IMR-90 (cell line): Measurements from ENCODE around the gene CLDN6.

Experiments
- CEBPB ChIP-seq: IDR thresholded peaks from 2 replicates; pipeline ENCODE4 v1.6.1; 2012; ENCODE audit warnings: low read depth, low read length, improper control_type of control experiment
- CTCF ChIP-seq: conservative IDR thresholded peaks from 2 replicates; pipeline ENCODE4 v1.5.1; 2012; ENCODE audit warnings: mild to moderate bottlenecking, low read depth, low read length, improper control_type of control experiment
- FOS ChIP-seq: fragments of 150-350 bp; IDR thresholded peaks from 2 replicates; pipeline ENCODE4 v1.6.1; 2016; ENCODE audit warnings: low read depth, low read length
- MAFK ChIP-seq: IDR thresholded peaks from 2 replicates; pipeline ENCODE4 v1.6.1; 2012; ENCODE audit warnings: low read depth, low read length, improper control_type of control experiment
- MAZ ChIP-seq: IDR thresholded peaks from 2 replicates; pipeline ENCODE4 v1.6.1; 2012; ENCODE audit warnings: low read depth, mild to moderate bottlenecking, low read length, improper control_type of control experiment, moderate library complexity, borderline replicate concordance
- MXI1 ChIP-seq: IDR thresholded peaks from 2 replicates; pipeline ENCODE4 v1.6.1; 2012; ENCODE audit warnings: low read depth, mild to moderate bottlenecking, low read length, moderate library complexity, borderline replicate concordance
- POLR2A ChIP-seq: IDR thresholded peaks from 2 replicates; pipeline ENCODE4 v1.6.1; 2012; ENCODE audit warnings: mild to moderate bottlenecking, low read depth, low read length
- RAD21 ChIP-seq: IDR thresholded peaks from 2 replicates; pipeline ENCODE4 v1.6.1; 2012; ENCODE audit warnings: low read length, improper control_type of control experiment
- USF2 ChIP-seq: fragments of 150-350 bp; IDR thresholded peaks from 2 replicates; pipeline ENCODE4 v1.6.1; 2017; ENCODE audit warnings: mild to moderate bottlenecking, antibody characterized with exemption, low read length, low read depth

- no peak for TF ChIP-seq CTCF
- TF ChIP-seq CEBPB, result no peak
- no peak for TF ChIP-seq POLR2A
- TF ChIP-seq FOS, result no peak
- TF ChIP-seq MAFK, result no peak
- no peak for TF ChIP-seq USF2
- TF ChIP-seq RAD21, result no peak
- TF ChIP-seq MAZ, result no peak
- TF ChIP-seq MXI1, result no peak
Observed at GRCh38 chr16:3015865-3016521, 2.0 kb downstream of the CLDN6 start.
